Measurements from ENCODE around the gene CHRNG.

CHRNG gene

DNA sequence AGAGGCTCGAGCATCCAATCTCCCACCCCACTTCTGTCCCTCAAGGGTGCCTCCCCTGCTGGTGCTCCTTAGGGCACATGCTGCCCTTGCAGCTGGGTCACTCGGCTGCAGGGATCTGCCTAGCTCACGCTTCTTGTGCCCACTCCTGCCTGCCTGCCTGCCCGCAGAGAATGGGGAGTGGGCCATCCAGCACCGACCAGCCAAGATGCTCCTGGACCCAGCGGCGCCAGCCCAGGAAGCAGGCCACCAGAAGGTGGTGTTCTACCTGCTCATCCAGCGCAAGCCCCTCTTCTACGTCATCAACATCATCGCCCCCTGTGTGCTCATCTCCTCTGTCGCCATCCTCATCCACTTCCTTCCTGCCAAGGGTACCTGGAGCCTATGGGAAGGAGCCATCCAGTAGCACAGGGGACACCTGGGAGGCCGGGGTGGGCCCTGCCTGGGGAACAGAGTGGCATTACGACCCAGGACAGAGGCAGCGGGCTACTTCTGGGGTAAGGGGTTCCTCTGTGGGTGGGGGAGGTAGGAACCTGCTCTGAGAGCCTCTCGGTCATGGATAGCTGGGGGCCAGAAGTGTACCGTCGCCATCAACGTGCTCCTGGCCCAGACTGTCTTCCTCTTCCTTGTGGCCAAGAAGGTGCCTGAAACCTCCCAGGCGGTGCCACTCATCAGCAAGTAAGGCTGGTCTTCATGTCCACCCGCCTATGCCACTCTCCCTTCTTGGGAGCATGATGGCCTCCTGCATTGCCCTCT lies 3.4 kb downstream of the CHRNG start:
- Histone ChIP-seq H3K27ac (ENCODE audit: low read depth, low read length) (no peak overlapping the region), H4K5ac (ENCODE audit: low read length) (no peak overlapping the region), H2BK120ac (ENCODE audit: low read depth, low read length) (no peak overlapping the region), H3K9ac (ENCODE audit: low read length) (no peak overlapping the region), H2BK15ac (replicated peaks; ENCODE audit: low read depth) (no peak overlapping the region), H3K79me1 (ENCODE audit: low read length) (peaks cover 6% of the 10 kb centered on the region), H3K27me3 (ENCODE audit: insufficient read depth, low read length, poor library complexity) (no peaks in the 10 kb centered on the region), H3K36me3 (ENCODE audit: control insufficient read depth, insufficient read depth, low read length) (no peaks in the 10 kb centered on the region), H3K79me2 (ENCODE audit: control insufficient read depth, insufficient read depth, low read length) (no peaks in the 10 kb centered on the region), H3K18ac (ENCODE audit: low read length) (no peak overlapping the region), H3K4me1 (ENCODE audit: control insufficient read depth, low read depth, low read length) (peaks cover 2% of the 10 kb centered on the region), H3K4me3 (ENCODE audit: low read length) (no peak overlapping the region), H3K56ac (ENCODE audit: low read length) (no peak overlapping the region), H2AK5ac (ENCODE audit: low read length) (no peak overlapping the region), H3K4ac (ENCODE audit: low read depth, low read length) (no peak overlapping the region), H4K8ac (ENCODE audit: low read depth, low read length) (no peak overlapping the region), H3K23ac (ENCODE audit: low read length) (no peak overlapping the region), H2BK5ac (ENCODE audit: low read length) (no peak overlapping the region), H3K4me2 (ENCODE audit: low read length) (no peak overlapping the region)
- no CpG with 5 or more reads among the region's 20 CpGs for WGBS (ENCODE audit: extremely low coverage, insufficient coverage, low lambda C conversion rate)
- no peak for DNase-seq

DNA sequence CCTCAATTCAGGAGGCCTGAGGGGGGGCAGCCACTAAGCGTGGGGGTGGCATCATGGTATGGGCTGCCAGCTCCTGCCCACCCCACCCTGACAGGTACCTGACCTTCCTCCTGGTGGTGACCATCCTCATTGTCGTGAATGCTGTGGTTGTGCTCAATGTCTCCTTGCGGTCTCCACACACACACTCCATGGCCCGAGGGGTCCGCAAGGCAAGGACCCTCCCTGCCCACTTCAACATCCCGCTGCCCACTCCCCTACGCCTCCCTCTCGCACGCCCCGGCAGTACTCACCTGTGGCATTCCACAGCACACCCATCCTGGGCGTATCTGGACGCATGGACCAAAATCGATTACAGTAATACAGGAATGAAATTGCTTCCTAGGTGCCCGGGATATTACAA lies 4.0 kb downstream of the CHRNG start:
- Histone ChIP-seq H2BK120ac (ENCODE audit: low read depth, low read length) (no peak overlapping the region), H2BK5ac (ENCODE audit: low read length) (no peak overlapping the region), H3K56ac (ENCODE audit: low read length) (no peak overlapping the region), H3K4me3 (ENCODE audit: low read length) (no peak overlapping the region), H3K4me2 (ENCODE audit: low read length) (no peak overlapping the region), H3K36me3 (ENCODE audit: control insufficient read depth, insufficient read depth, low read length) (no peaks in the 10 kb centered on the region), H3K27ac (ENCODE audit: low read depth, low read length) (no peak overlapping the region), H3K23ac (ENCODE audit: low read length) (no peak overlapping the region), H3K4me1 (ENCODE audit: control insufficient read depth, low read depth, low read length) (no peaks in the 10 kb centered on the region), H3K79me1 (ENCODE audit: low read length) (peaks cover 6% of the 10 kb centered on the region), H3K4ac (ENCODE audit: low read depth, low read length) (no peak overlapping the region), H3K18ac (ENCODE audit: low read length) (no peak overlapping the region), H3K79me2 (ENCODE audit: control insufficient read depth, insufficient read depth, low read length) (no peaks in the 10 kb centered on the region), H2BK15ac (replicated peaks; ENCODE audit: low read depth) (no peak overlapping the region), H2AK5ac (ENCODE audit: low read length) (no peak overlapping the region), H3K9ac (ENCODE audit: low read length) (no peak overlapping the region), H3K27me3 (ENCODE audit: insufficient read depth, low read length, poor library complexity) (no peaks in the 10 kb centered on the region), H4K5ac (ENCODE audit: low read length) (no peak overlapping the region), H4K8ac (ENCODE audit: low read depth, low read length) (no peak overlapping the region)
- no peak for DNase-seq
- no CpG with 5 or more reads among the region's 14 CpGs for WGBS (ENCODE audit: extremely low coverage, insufficient coverage, low lambda C conversion rate)

DNA sequence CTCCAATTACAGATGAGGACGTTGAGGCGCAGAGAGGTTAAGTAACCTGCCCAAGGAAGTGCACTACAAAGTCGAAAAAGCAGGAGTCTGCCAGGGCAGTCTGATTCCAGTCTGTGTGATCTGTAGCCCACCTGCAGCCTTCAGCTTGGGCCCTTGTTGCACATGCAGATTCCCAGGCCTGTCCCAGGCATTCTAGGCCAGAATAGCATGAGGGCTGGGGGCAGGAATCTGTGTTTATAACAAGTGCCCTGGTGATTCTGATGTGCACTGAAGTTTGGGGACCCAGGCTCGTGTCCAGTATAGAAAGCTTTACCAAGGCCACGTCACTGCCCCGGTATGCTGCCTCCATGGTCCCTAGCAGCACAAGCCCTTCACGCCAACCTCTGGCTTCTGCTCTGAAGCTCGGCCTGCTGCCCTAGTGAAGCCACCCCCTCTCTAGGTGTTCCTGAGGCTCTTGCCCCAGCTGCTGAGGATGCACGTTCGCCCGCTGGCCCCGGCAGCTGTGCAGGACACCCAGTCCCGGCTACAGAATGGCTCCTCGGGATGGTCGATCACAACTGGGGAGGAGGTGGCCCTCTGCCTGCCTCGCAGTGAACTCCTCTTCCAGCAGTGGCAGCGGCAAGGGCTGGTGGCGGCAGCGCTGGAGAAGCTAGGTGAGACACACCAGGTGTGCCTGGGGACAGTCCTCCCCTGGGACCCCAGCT lies 4.6 kb downstream of the CHRNG start:
- Histone ChIP-seq H2BK120ac (ENCODE audit: low read depth, low read length) (no peak overlapping the region), H3K4me3 (ENCODE audit: low read length) (no peak overlapping the region), H3K56ac (ENCODE audit: low read length) (no peak overlapping the region), H3K4me1 (ENCODE audit: control insufficient read depth, low read depth, low read length) (no peaks in the 10 kb centered on the region), H3K4ac (ENCODE audit: low read depth, low read length) (no peak overlapping the region), H2BK5ac (ENCODE audit: low read length) (no peak overlapping the region), H4K5ac (ENCODE audit: low read length) (no peak overlapping the region), H4K8ac (ENCODE audit: low read depth, low read length) (no peak overlapping the region), H3K27me3 (ENCODE audit: insufficient read depth, low read length, poor library complexity) (no peaks in the 10 kb centered on the region), H3K23ac (ENCODE audit: low read length) (no peak overlapping the region), H3K4me2 (ENCODE audit: low read length) (no peak overlapping the region), H3K27ac (ENCODE audit: low read depth, low read length) (no peak overlapping the region), H3K18ac (ENCODE audit: low read length) (no peak overlapping the region), H3K9ac (ENCODE audit: low read length) (no peak overlapping the region), H3K79me2 (ENCODE audit: control insufficient read depth, insufficient read depth, low read length) (no peaks in the 10 kb centered on the region), H3K36me3 (ENCODE audit: control insufficient read depth, insufficient read depth, low read length) (no peaks in the 10 kb centered on the region), H2BK15ac (replicated peaks; ENCODE audit: low read depth) (no peak overlapping the region), H2AK5ac (ENCODE audit: low read length) (no peak overlapping the region), H3K79me1 (ENCODE audit: low read length) (peaks cover 6% of the 10 kb centered on the region)
- no CpG with 5 or more reads among the region's 19 CpGs for WGBS (ENCODE audit: extremely low coverage, insufficient coverage, low lambda C conversion rate)
- no peak for DNase-seq

DNA sequence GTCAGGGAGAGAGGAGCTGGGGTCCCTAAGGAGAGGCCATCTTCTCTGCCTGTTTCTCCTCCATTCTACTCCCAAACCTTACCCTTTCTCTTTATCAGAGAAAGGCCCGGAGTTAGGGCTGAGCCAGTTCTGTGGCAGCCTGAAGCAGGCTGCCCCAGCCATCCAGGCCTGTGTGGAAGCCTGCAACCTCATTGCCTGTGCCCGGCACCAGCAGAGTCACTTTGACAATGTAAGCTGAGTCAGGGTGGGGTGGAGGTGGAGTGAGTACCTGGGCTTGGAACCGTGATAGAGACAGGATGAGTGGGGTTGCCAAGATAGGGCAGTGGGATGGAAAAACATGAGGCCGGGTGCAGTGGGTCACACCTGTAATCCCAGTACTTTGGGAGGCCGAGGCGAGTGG lies 5.2 kb downstream of the CHRNG start:
- Histone ChIP-seq H2BK15ac (replicated peaks; ENCODE audit: low read depth) (no peak overlapping the region), H3K4ac (ENCODE audit: low read depth, low read length) (no peak overlapping the region), H3K9ac (ENCODE audit: low read length) (no peak overlapping the region), H3K27me3 (ENCODE audit: insufficient read depth, low read length, poor library complexity) (no peaks in the 10 kb centered on the region), H2BK5ac (ENCODE audit: low read length) (no peak overlapping the region), H2AK5ac (ENCODE audit: low read length) (no peak overlapping the region), H3K4me2 (ENCODE audit: low read length) (no peak overlapping the region), H3K79me1 (ENCODE audit: low read length) (peaks cover 6% of the 10 kb centered on the region), H4K5ac (ENCODE audit: low read length) (no peak overlapping the region), H2BK120ac (ENCODE audit: low read depth, low read length) (no peak overlapping the region), H3K4me1 (ENCODE audit: control insufficient read depth, low read depth, low read length) (no peaks in the 10 kb centered on the region), H3K4me3 (ENCODE audit: low read length) (no peak overlapping the region), H3K79me2 (ENCODE audit: control insufficient read depth, insufficient read depth, low read length) (no peaks in the 10 kb centered on the region), H3K23ac (ENCODE audit: low read length) (no peak overlapping the region), H3K27ac (ENCODE audit: low read depth, low read length) (no peak overlapping the region), H4K8ac (ENCODE audit: low read depth, low read length) (no peak overlapping the region), H3K36me3 (ENCODE audit: control insufficient read depth, insufficient read depth, low read length) (no peaks in the 10 kb centered on the region), H3K18ac (ENCODE audit: low read length) (no peak overlapping the region), H3K56ac (ENCODE audit: low read length) (no peak overlapping the region)
- no peak for DNase-seq
- WGBS (ENCODE audit: extremely low coverage, insufficient coverage, low lambda C conversion rate) = no CpG with 5 or more reads among the region's 6 CpGs

- no peak overlapping the region for H3K9ac ChIP-seq (ENCODE audit: low read length)
Observed at GRCh38 chr2:232545511-232546375, 6.3 kb downstream of the CHRNG start.

More at GRCh38 chr2:232545511-232546375, 6.3 kb downstream of the CHRNG start:
- no peak overlapping the region for H2BK5ac ChIP-seq (ENCODE audit: low read length)
- peaks cover 6% of the 10 kb centered on the region for H3K79me1 ChIP-seq (ENCODE audit: low read length)
- H4K8ac ChIP-seq (ENCODE audit: low read depth, low read length) = no peak overlapping the region
- H3K4me1 ChIP-seq (ENCODE audit: control insufficient read depth, low read depth, low read length) = no peaks in the 10 kb centered on the region
- DNase-seq = no peak
- H3K36me3 ChIP-seq (ENCODE audit: control insufficient read depth, insufficient read depth, low read length) = no peaks in the 10 kb centered on the region
- no peak overlapping the region for H3K4ac ChIP-seq (ENCODE audit: low read depth, low read length)
- no peak overlapping the region for H3K18ac ChIP-seq (ENCODE audit: low read length)
- H2BK120ac ChIP-seq (ENCODE audit: low read depth, low read length) = no peak overlapping the region
- no peaks in the 10 kb centered on the region for H3K79me2 ChIP-seq (ENCODE audit: control insufficient read depth, insufficient read depth, low read length)
- no peaks in the 10 kb centered on the region for H3K27me3 ChIP-seq (ENCODE audit: insufficient read depth, low read length, poor library complexity)
- no peak overlapping the region for H2AK5ac ChIP-seq (ENCODE audit: low read length)
- H3K56ac ChIP-seq (ENCODE audit: low read length) = no peak overlapping the region
- no peak overlapping the region for H3K23ac ChIP-seq (ENCODE audit: low read length)
- no CpG with 5 or more reads among the region's 17 CpGs for WGBS (ENCODE audit: extremely low coverage, insufficient coverage, low lambda C conversion rate)
- H3K4me3 ChIP-seq (ENCODE audit: low read length) = no peak overlapping the region
- H4K5ac ChIP-seq (ENCODE audit: low read length) = no peak overlapping the region
- no peak overlapping the region for H2BK15ac ChIP-seq (replicated peaks; ENCODE audit: low read depth)
- no peak overlapping the region for H3K27ac ChIP-seq (ENCODE audit: low read depth, low read length)
- H3K4me2 ChIP-seq (ENCODE audit: low read length) = no peak overlapping the region
